Smooth muscle cell (in vitro differentiated cells): ENCODE results near the gene TAOK3. TPM values are rescaled to one million over a fixed set of nuclear protein-coding genes. Genes with fewer than 3 reads are reported as not detected.

ENCODE experiments used
- DNase-seq: peaks from one replicate; lab custom pipeline; 2025; ENCODE audit not compliant: unreplicated experiment; lab: John Stamatoyannopoulos, UW
- H2AFZ ChIP-seq: fragments of 200-600 bp; sonication (generic); 2 replicates; pipeline ENCODE4 v1.6.0; 2016; ENCODE audit warnings: antibody characterized with exemption, low read depth, mild to moderate bottlenecking
- H3F3A ChIP-seq: fragments of 200-600 bp; sonication (generic); 2 replicates; pipeline ENCODE4 v1.6.0; 2017; ENCODE audit warnings: antibody characterized with exemption, low read depth
- H3K27ac ChIP-seq: fragments of 200-600 bp; sonication (generic); 2 replicates; pipeline ENCODE4 v1.5.1; 2016; ENCODE audit warnings: low read depth, mild to moderate bottlenecking
- H3K27me3 ChIP-seq: fragments of 200-600 bp; sonication (generic); 2 replicates; pipeline ENCODE4 v1.6.1; 2016; ENCODE audit warnings: low read depth, mild to moderate bottlenecking
- H3K36me3 ChIP-seq: fragments of 200-600 bp; sonication (generic); 2 replicates; pipeline ENCODE4 v1.5.1; 2016; ENCODE audit warnings: low read depth
- H3K4me1 ChIP-seq: fragments of 200-600 bp; sonication (generic); 2 replicates; pipeline ENCODE4 v1.5.1; 2016; ENCODE audit warnings: low read depth
- H3K4me2 ChIP-seq: fragments of 200-600 bp; sonication (generic); 2 replicates; pipeline ENCODE4 v1.6.0; 2016; ENCODE audit warnings: mild to moderate bottlenecking
- H3K4me3 ChIP-seq: fragments of 200-600 bp; sonication (generic); 2 replicates; pipeline ENCODE4 v1.5.1; 2016; ENCODE audit warnings: mild to moderate bottlenecking
- H3K79me2 ChIP-seq: fragments of 200-600 bp; sonication (generic); 2 replicates; pipeline ENCODE4 v1.6.0; 2016; ENCODE audit warnings: low read depth, mild to moderate bottlenecking
- H3K9ac ChIP-seq: fragments of 200-600 bp; sonication (generic); 2 replicates; pipeline ENCODE4 v1.6.0; 2016; ENCODE audit warnings: low read depth
- H3K9me3 ChIP-seq: fragments of 200-600 bp; sonication (generic); replicated peaks from 2 replicates; pipeline ENCODE4 v1.5.1; 2016; ENCODE audit warnings: low read depth
- H4K20me1 ChIP-seq: fragments of 200-600 bp; sonication (generic); 2 replicates; pipeline ENCODE4 v1.6.0; 2016; ENCODE audit warnings: low read depth
- CTCF ChIP-seq: fragments of 200-600 bp; sonication (generic); IDR thresholded peaks from 2 replicates; pipeline ENCODE4 v1.5.1; 2017; ENCODE audit warnings: borderline replicate concordance, mild to moderate bottlenecking, antibody characterized with exemption; ENCODE audit not compliant: insufficient read depth, poor library complexity, severe bottlenecking
- WGBS: methylation state at CpG from one replicate; pipeline ENCODE4 v1.1.7; 2016; ENCODE audit warnings: low lambda C conversion rate; 5-methylcytosine and 5-hydroxymethylcytosine counted together
- polyA plus RNA-seq: library from polyadenylated mRNA; unstranded; fragments of >200 nt; fragmentation: Nextera tagmentation; extraction: Ambion mirVana; gene quantifications from 2 replicates; pipeline ENCODE4 v1.2.1, GENCODE V29; 2016
- total RNA-seq: library from RNA; depleted of rRNA; stranded (reverse); fragments of >200 nt; gene quantifications from 2 replicates; pipeline ENCODE4 v1.2.3, GENCODE V29; 2014

The TAOK3 gene
- total and polyA plus RNA-seq, 2 experiments from 2014 or later, result 7.3 to 7.9 TPM

GRCh38 chr12:118187751-118188435, 184.8 kb downstream of the TAOK3 start:
- Histone ChIP-seq H3K36me3 (no peaks in the 10 kb centered on the region), H3K27ac (no peak overlapping the region), H3K9me3 (no peaks in the 10 kb centered on the region), H3K4me3 (peak overlapping the region; percentile 48), H3F3A (no peaks in the 10 kb centered on the region), H4K20me1 (no peaks in the 10 kb centered on the region), H3K4me2 (peak overlapping the region; percentile 80), H2AFZ (no peak overlapping the region), H3K4me1 (peaks cover 19% of the 10 kb centered on the region), H3K79me2 (no peaks in the 10 kb centered on the region), H3K27me3 (no peaks in the 10 kb centered on the region), H3K9ac (no peak overlapping the region)
- 94% methylated on average over 6 of the region's 6 CpGs for WGBS
- DNase-seq, result no peak
- no peak for TF ChIP-seq CTCF

- Histone ChIP-seq H3K9ac (no peak overlapping the region), H3F3A (no peaks in the 10 kb centered on the region), H3K79me2 (no peaks in the 10 kb centered on the region), H3K36me3 (no peaks in the 10 kb centered on the region), H3K4me3 (no peak overlapping the region), H3K27me3 (no peaks in the 10 kb centered on the region), H2AFZ (no peak overlapping the region), H3K4me1 (peaks cover 19% of the 10 kb centered on the region), H4K20me1 (no peaks in the 10 kb centered on the region), H3K9me3 (no peaks in the 10 kb centered on the region), H3K27ac (no peak overlapping the region), H3K4me2 (no peak overlapping the region)
- DNase-seq, result no peak
- WGBS, result 88% methylated on average over 5 of the region's 5 CpGs
- TF ChIP-seq CTCF, result no peak
These were observed 186.9 kb downstream of the TAOK3 start for GRCh38 chr12:118185602-118186397.

GRCh38 chr12:118183711-118184110, 189.0 kb downstream of the TAOK3 start:
- Histone ChIP-seq H3K79me2 (no peaks in the 10 kb centered on the region), H3K27ac (no peak overlapping the region), H3K36me3 (no peaks in the 10 kb centered on the region), H3K4me3 (no peak overlapping the region), H3K4me1 (no peaks in the 10 kb centered on the region), H3K27me3 (no peaks in the 10 kb centered on the region), H4K20me1 (no peaks in the 10 kb centered on the region), H2AFZ (no peak overlapping the region), H3F3A (no peaks in the 10 kb centered on the region), H3K4me2 (no peak overlapping the region), H3K9me3 (no peaks in the 10 kb centered on the region), H3K9ac (no peak overlapping the region)
- no peak for TF ChIP-seq CTCF
- DNase-seq, result no peak
